SKM-1 treated with dmso at 0.1 percent for 144 hours (cell line): ENCODE results near the gene PRKAG2.
"Not testable (repeated sequence)": the region's sequence is repeated elsewhere in the genome, so short reads cannot be mapped to it uniquely, and the experiment has no call there.

ENCODE experiments used
- DNase-seq: peaks from one replicate; lab custom pipeline; 2025; ENCODE audit not compliant: unreplicated experiment; lab: John Stamatoyannopoulos, UW

PRKAG2 gene

GRCh38 chr7:151754142-151754590, 122.7 kb downstream of the PRKAG2 start:
- DNase-seq, result no peak

- no peak for DNase-seq
Measured at GRCh38 chr7:151752816-151753595, 123.9 kb downstream of the PRKAG2 start.

GRCh38 chr7:151752037-151752436, 124.9 kb downstream of the PRKAG2 start:
- no peak for DNase-seq

- no peak for DNase-seq
Measured at GRCh38 chr7:151748733-151749132, 128.2 kb downstream of the PRKAG2 start.

GRCh38 chr7:151748021-151748420, 128.9 kb downstream of the PRKAG2 start:
- DNase-seq, result not testable (repeated sequence)

GRCh38 chr7:151745706-151746105, 131.2 kb downstream of the PRKAG2 start:
- DNase-seq, result no peak

- no peak for DNase-seq
Measured at GRCh38 chr7:151744656-151745638, 132.0 kb downstream of the PRKAG2 start.

- no peak for DNase-seq
Measured at GRCh38 chr7:151744051-151744580, 132.8 kb downstream of the PRKAG2 start.

GRCh38 chr7:151743481-151743983, 133.4 kb downstream of the PRKAG2 start:
- no peak for DNase-seq

- DNase-seq, result no peak
Measured at GRCh38 chr7:151742713-151743480, 134.0 kb downstream of the PRKAG2 start.

- no peak for DNase-seq
Measured at GRCh38 chr7:151741585-151741984, 135.3 kb downstream of the PRKAG2 start.

GRCh38 chr7:151740081-151740851, 136.6 kb downstream of the PRKAG2 start:
- DNase-seq, result no peak

GRCh38 chr7:151738925-151739324, 138.0 kb downstream of the PRKAG2 start:
- no peak for DNase-seq

GRCh38 chr7:151736403-151736909, 140.5 kb downstream of the PRKAG2 start:
- no peak for DNase-seq

- DNase-seq, result no peak
Measured at GRCh38 chr7:151735851-151736402, 141.0 kb downstream of the PRKAG2 start.

- DNase-seq, result no peak
Measured at GRCh38 chr7:151735186-151735850, 141.6 kb downstream of the PRKAG2 start.

- DNase-seq, result no peak
Measured at GRCh38 chr7:151732834-151733592, 143.9 kb downstream of the PRKAG2 start.

- no peak for DNase-seq
Measured at GRCh38 chr7:151732292-151732691, 144.6 kb downstream of the PRKAG2 start.
